Gastroesophageal sphincter (tissue), 3 donors: Measurements from ENCODE around the gene PLEKHG4B.

Experiments
- CTCF ChIP-seq, 4 experiments: fragments of 200-600 bp in 2 of 4; fragments of 450-650 bp in 2 of 4; sonication (generic) in 1 of 4; IDR thresholded peaks; one replicate each; pipeline ENCODE4 v1.5.1; 2017 to 2019; ENCODE audit warnings: antibody characterized with exemption in 4 of 4, mild to moderate bottlenecking in 2 of 4, moderate library complexity in 2 of 4
- POLR2A ChIP-seq, 2 donors: fragments of 450-650 bp; IDR thresholded peaks; one replicate each; pipeline ENCODE4 v1.6.1; 2017; ENCODE audit warnings: antibody characterized with exemption in 2 of 2, mild to moderate bottlenecking in 2 of 2, moderate library complexity in 1 of 2
- POLR2AphosphoS5 ChIP-seq: sonication (generic); formaldehyde crosslinking; IDR thresholded peaks from one replicate; pipeline ENCODE4 v1.6.1; 2017; ENCODE audit warnings: antibody characterized with exemption

- TF ChIP-seq CTCF (IDR thresholded peaks at IDR 0.05) (no peak), POLR2A (IDR thresholded peaks at IDR 0.05) (no peak), POLR2AphosphoS5 (no peak)
Observed at GRCh38 chr5:204462-204861, 112.5 kb downstream of the PLEKHG4B start.
